HepG2 (cell line): ENCODE measurements around the gene PROX1. TPM values are rescaled to one million over a fixed set of nuclear protein-coding genes. Genes with fewer than 3 reads are reported as not detected.

Experiments
- ATAC-seq: fragments of 200-7000 bp; cut with Tn5 transposase; 3 replicates; pipeline ENCODE4 v1.9.1; 2020; ENCODE audit warnings: mild to moderate bottlenecking, moderate library complexity
- BruUV-seq: library from RNA; stranded (reverse); fragments of 400-500 nt; replicated peaks from 2 replicates; lab custom pipeline; 2021; lab: Mats Ljungman, UMichigan
- CTCF ChIA-PET: fragments of 300-600 bp; formaldehyde crosslinking; extraction: SDS; loops from one replicate; lab custom pipeline; 2021; ENCODE audit warnings: low total read pairs, inconsistent platforms, low intra/inter-chr PET ratio; lab: Yijun Ruan, JAX
- POLR2A ChIA-PET: fragments of 350-600 bp; sonication (Branson Sonifier 250); formaldehyde crosslinking; loops from one replicate; lab custom pipeline; 2020; ENCODE audit warnings: antibody characterized with exemption, inconsistent platforms; lab: Yijun Ruan, JAX
- DNase-seq: peaks from one replicate; pipeline ENCODE4 v3.0.0-alpha.2; 2015; ENCODE audit warnings: low spot score
- FAIRE-seq: peaks from 3 replicates; lab custom pipeline; 2011; peaks lifted over from hg19 to GRCh38; lab: Jason Lieb, UNC
- H2AFZ ChIP-seq: one replicate; pipeline ENCODE4 v1.6.1; 2011; ENCODE audit warnings: low read length, inconsistent platforms
- H3K27ac ChIP-seq: fragments of 300-600 bp; 3 replicates; pipeline ENCODE4 v1.8.0; 2011; ENCODE audit warnings: mixed run types, mild to moderate bottlenecking, mixed read lengths, low read length, inconsistent platforms; ENCODE audit not compliant: insufficient read depth; ENCODE audit errors: extremely low read length
- H3K27me3 ChIP-seq, 2 experiments: fragments of 200-600 bp in 1 of 2; 2 replicates in 1 of 2; 3 replicates in 1 of 2; pipeline versions ENCODE4 v1.6.0 to v1.8.0; 2011; ENCODE audit warnings: low read length in 2 of 2, mild to moderate bottlenecking in 2 of 2, moderate library complexity in 2 of 2, inconsistent platforms in 1 of 2; ENCODE audit not compliant: insufficient read depth in 2 of 2, control insufficient read depth in 1 of 2
- H3K36me3 ChIP-seq, 2 experiments: fragments of 200-600 bp in 1 of 2; replicated peaks in 1 of 2; 2 replicates in 1 of 2; 3 replicates in 1 of 2; pipeline versions ENCODE4 v1.5.1 to v1.8.0; 2011; ENCODE audit warnings: low read length in 2 of 2, inconsistent platforms in 1 of 2; ENCODE audit not compliant: insufficient read depth in 2 of 2, control insufficient read depth in 1 of 2
- H3K4me1 ChIP-seq: 2 replicates; pipeline ENCODE4 v1.5.1; 2012; ENCODE audit warnings: low read length, inconsistent platforms; ENCODE audit not compliant: insufficient read depth
- H3K4me2 ChIP-seq: 2 replicates; pipeline ENCODE4 v1.6.0; 2011; ENCODE audit warnings: low read depth, low read length, inconsistent platforms
- H3K4me3 ChIP-seq, 3 experiments: fragments of 200-600 bp in 1 of 3; sonication (generic), shearing (Covaris generic) in 1 of 3; replicated peaks in 1 of 3; 2 replicates each; pipeline ENCODE4 v1.5.1; 2011 to 2016; ENCODE audit warnings: low read length in 3 of 3, inconsistent platforms in 2 of 3, low read depth in 2 of 3, mild to moderate bottlenecking in 2 of 3, control low read depth in 1 of 3, mixed read lengths in 1 of 3; ENCODE audit not compliant: insufficient read depth in 1 of 3
- H3K79me2 ChIP-seq: one replicate; pipeline ENCODE4 v1.6.1; 2011; ENCODE audit warnings: low read length, inconsistent platforms; ENCODE audit not compliant: insufficient read depth
- H3K9ac ChIP-seq: 2 replicates; pipeline ENCODE4 v1.6.0; 2011; ENCODE audit warnings: mild to moderate bottlenecking, low read depth, low read length, inconsistent platforms; ENCODE audit not compliant: insufficient read depth
- H3K9me3 ChIP-seq: 2 replicates; pipeline ENCODE4 v1.5.1; 2012; ENCODE audit warnings: mild to moderate bottlenecking, low read length
- H4K20me1 ChIP-seq: 2 replicates; pipeline ENCODE4 v1.6.0; 2011; ENCODE audit warnings: inconsistent platforms, mild to moderate bottlenecking, low read length, moderate library complexity; ENCODE audit not compliant: insufficient read depth
- CBX2 ChIP-seq, 2 experiments: fragments of 200-600 bp in 1 of 2; sonication (generic); formaldehyde crosslinking in 1 of 2; IDR thresholded peaks; 2 replicates each; pipeline versions ENCODE4 v1.7.0 to v1.8.1; 2018 to 2022; ENCODE audit warnings: low read depth in 2 of 2, low read length in 1 of 2, mild to moderate bottlenecking in 1 of 2, missing genetic modification reagents in 1 of 2
- CEBPB ChIP-seq: IDR thresholded peaks from 2 replicates; pipeline ENCODE4 v1.6.1; 2011; ENCODE audit warnings: low read depth, low read length, improper control_type of control experiment, borderline replicate concordance
- CEBPG ChIP-seq: IDR thresholded peaks from 2 replicates; pipeline ENCODE4 v1.6.1; 2016
- GTF3A ChIP-seq: sonication (generic); formaldehyde crosslinking; conservative IDR thresholded peaks from 2 replicates; pipeline ENCODE4 v1.4.0; 2020; ENCODE audit warnings: mild to moderate bottlenecking, missing genetic modification reagents
- HNRNPUL1 ChIP-seq: fragments of 200-400 bp; formaldehyde crosslinking; IDR thresholded peaks from 2 replicates; pipeline ENCODE4 v1.6.1; 2017; ENCODE audit warnings: low read depth, mild to moderate bottlenecking, low read length, moderate library complexity
- PHF21A ChIP-seq: sonication (generic); formaldehyde crosslinking; IDR thresholded peaks from 2 replicates; pipeline ENCODE4 v1.5.0; 2020; ENCODE audit warnings: mild to moderate bottlenecking, missing genetic modification reagents
- PRPF4 ChIP-seq: fragments of 200-400 bp; formaldehyde crosslinking; IDR thresholded peaks from 2 replicates; pipeline ENCODE4 v1.6.1; 2016; ENCODE audit warnings: low read length, low read depth; ENCODE audit not compliant: poor library complexity, severe bottlenecking
- THYN1 ChIP-seq: sonication (generic); formaldehyde crosslinking; IDR thresholded peaks from 2 replicates; pipeline ENCODE4 v1.8.1; 2023; ENCODE audit warnings: low read depth, mild to moderate bottlenecking, moderate library complexity, missing genetic modification reagents, borderline replicate concordance
- TRAFD1 ChIP-seq: sonication (generic); formaldehyde crosslinking; IDR thresholded peaks from 2 replicates; pipeline ENCODE4 v1.5.1; 2020; ENCODE audit warnings: missing genetic modification reagents, mild to moderate bottlenecking, borderline replicate concordance
- ZNF180 ChIP-seq: sonication (generic); formaldehyde crosslinking; IDR thresholded peaks from 2 replicates; pipeline ENCODE4 v1.4.0; 2020; ENCODE audit warnings: low read depth, missing genetic modification reagents, borderline replicate concordance
- ZNF260 ChIP-seq: sonication (generic); formaldehyde crosslinking; IDR thresholded peaks from 2 replicates; pipeline ENCODE4 v1.4.0; 2020; ENCODE audit warnings: missing genetic modification reagents, low read depth, mild to moderate bottlenecking, borderline replicate concordance
- ZNF543 ChIP-seq: sonication (generic); formaldehyde crosslinking; IDR thresholded peaks from 2 replicates; pipeline ENCODE4 v1.4.0; 2020; ENCODE audit warnings: mild to moderate bottlenecking, missing genetic modification reagents
- ZNF615 ChIP-seq: sonication (generic); formaldehyde crosslinking; IDR thresholded peaks from 2 replicates; pipeline ENCODE4 v1.5.0; 2020; ENCODE audit warnings: mild to moderate bottlenecking, missing genetic modification reagents, borderline replicate concordance
- ZNF687 ChIP-seq: sonication (generic); formaldehyde crosslinking; IDR thresholded peaks from 2 replicates; pipeline ENCODE4 v1.5.1; 2020; ENCODE audit warnings: mild to moderate bottlenecking, missing genetic modification reagents, moderate library complexity
- ZNF776 ChIP-seq: sonication (generic); formaldehyde crosslinking; IDR thresholded peaks from 2 replicates; pipeline ENCODE4 v1.4.0; 2020; ENCODE audit warnings: mild to moderate bottlenecking, missing genetic modification reagents
- WGBS: methylation state at CpG from one replicate; pipeline ENCODE4 v1.1.6; 2017; ENCODE audit warnings: low lambda C conversion rate; 5-methylcytosine and 5-hydroxymethylcytosine counted together
- in situ Hi-C: cut with HindIII; loops from 2 replicates; pipeline ENCODE4 v1.10.0; 2017; ENCODE audit warnings: low pct_unique_long_range_greater_than_20kb; ENCODE audit not compliant: extremely low pct_ligation_motif_present
- intact Hi-C: fragments of 100-400 bp; cut with micrococcal nuclease; formaldehyde crosslinking; loops from one replicate; pipeline ENCODE4 v1.10.0; 2022; ENCODE audit not compliant: unreplicated experiment
- polyA plus RNA-seq, 8 experiments: library from polyadenylated mRNA; depleted of rRNA in 3 of 8; stranded (reverse) in 7 of 8; unstranded in 1 of 8; fragments of >200 nt; fragmentation: Illumina TruSeq in 4 of 8; extraction: Trizol in 4 of 8; gene quantifications; 2 replicates each; pipeline versions ENCODE4 v1.2.1 to v1.2.3, GENCODE V29; 2011 to 2016; ENCODE audit warnings: low read depth in 4 of 8, missing spikeins in 1 of 8, mixed read lengths in 1 of 8; ENCODE audit not compliant: insufficient read depth in 1 of 8
- total RNA-seq, 5 experiments: library from RNA; depleted of rRNA; stranded (reverse); fragments of >200 nt; fragmentation: Illumina TruSeq; extraction: Trizol; gene quantifications; 2 replicates each; pipeline ENCODE4 v1.2.3, GENCODE V29; 2016; ENCODE audit warnings: low read depth in 1 of 5
- TF ChIP-seq, protein P1 (sequence below): IDR thresholded peaks from 2 replicates; pipeline ENCODE4 v1.6.1; 2016; ENCODE audit warnings: low read depth, control low read depth

The PROX1 gene
- total and polyA plus RNA-seq, 2 of the 13 experiments (the other 11 are each of a cell fraction or from before 2014, with no cell fraction given): 12.3 to 30.2 TPM

DNA sequence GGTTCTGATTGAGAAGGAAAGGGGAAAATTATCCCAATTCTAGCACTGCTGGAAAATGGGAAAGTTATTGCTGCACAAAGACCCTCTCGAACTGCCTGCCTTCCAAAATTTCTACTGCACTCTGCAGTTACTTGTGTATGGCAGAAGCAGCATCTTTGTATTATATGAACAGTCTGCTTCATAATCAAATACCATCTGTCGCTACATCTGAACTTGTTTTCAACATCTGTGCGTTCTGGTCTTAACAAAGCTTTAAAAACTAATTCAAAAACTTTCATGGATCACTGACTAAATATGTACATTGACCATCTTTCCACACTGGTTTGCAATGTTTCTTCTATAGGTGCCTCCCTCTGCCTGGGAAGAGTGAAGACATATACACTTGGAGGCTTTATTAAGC lies 79.2 kb downstream of the PROX1 start:
- ChIA-PET POLR2A (no interaction called here), CTCF (no interaction called here)
- no peak for ATAC-seq
- TF ChIP-seq CBX2 (IDR thresholded peaks at IDR 0.05; ENCODE audit: low read depth, low read length): no peak
- no peak for TF ChIP-seq CBX2 (CRISPR knock-in tag; IDR thresholded peaks at IDR 0.05; ENCODE audit: low read depth)
- TF ChIP-seq HNRNPUL1: no peak
- TF ChIP-seq ZNF687 (CRISPR knock-in tag): no peak
- TF ChIP-seq ZNF543 (CRISPR knock-in tag): no peak
- no peak for TF ChIP-seq ZNF180 (CRISPR knock-in tag)
- no peak for TF ChIP-seq THYN1
- no peak for TF ChIP-seq ZNF260 (CRISPR knock-in tag)
- TF ChIP-seq GTF3A (CRISPR knock-in tag): no peak
- TF ChIP-seq CEBPG (CRISPR knock-in tag): no peak
- TF ChIP-seq TRAFD1: no peak
- TF ChIP-seq PRPF4: no peak
- TF ChIP-seq ZNF615: no peak
- no peak for TF ChIP-seq PHF21A (CRISPR knock-in tag)
- TF ChIP-seq CEBPB: no peak
- TF ChIP-seq ZNF776 (CRISPR knock-in tag): no peak
- TF ChIP-seq, protein P1, sequence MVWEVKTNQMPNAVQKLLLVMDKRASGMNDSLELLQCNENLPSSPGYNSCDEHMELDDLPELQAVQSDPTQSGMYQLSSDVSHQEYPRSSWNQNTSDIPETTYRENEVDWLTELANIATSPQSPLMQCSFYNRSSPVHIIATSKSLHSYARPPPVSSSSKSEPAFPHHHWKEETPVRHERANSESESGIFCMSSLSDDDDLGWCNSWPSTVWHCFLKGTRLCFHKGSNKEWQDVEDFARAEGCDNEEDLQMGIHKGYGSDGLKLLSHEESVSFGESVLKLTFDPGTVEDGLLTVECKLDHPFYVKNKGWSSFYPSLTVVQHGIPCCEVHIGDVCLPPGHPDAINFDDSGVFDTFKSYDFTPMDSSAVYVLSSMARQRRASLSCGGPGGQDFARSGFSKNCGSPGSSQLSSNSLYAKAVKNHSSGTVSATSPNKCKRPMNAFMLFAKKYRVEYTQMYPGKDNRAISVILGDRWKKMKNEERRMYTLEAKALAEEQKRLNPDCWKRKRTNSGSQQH (CRISPR knock-in tag): no peak
- WGBS: 94% methylated on average over 3 of the region's 3 CpGs
- in situ Hi-C loops (no loop called here), intact Hi-C loops (no loop called here)
- Histone ChIP-seq H3K27me3 (no peaks in the 10 kb centered on the region), H3K79me2 (no peaks in the 10 kb centered on the region), H3K4me1 (peaks cover 38% of the 10 kb centered on the region), H3K36me3 (no peaks in the 10 kb centered on the region), H3K4me3 (no peak overlapping the region), H2AFZ (no peak overlapping the region), H3K4me2 (no peak overlapping the region), H3K27ac (no peak overlapping the region), H4K20me1 (no peaks in the 10 kb centered on the region), H3K9me3 (no peaks in the 10 kb centered on the region), H3K9ac (no peak overlapping the region)
- no peak for DNase-seq
- no TSS peak for BruUV-seq
- no peak for FAIRE-seq
